GM13976 (cell line): Measurements from ENCODE around the gene MSI2.

Experiments
- DNase-seq: peaks from one replicate; pipeline ENCODE4 v3.0.0; 2012; ENCODE audit warnings: low spot score
- CTCF ChIP-seq: IDR thresholded peaks from 2 replicates; pipeline ENCODE4 v1.5.1; 2012; ENCODE audit warnings: borderline replicate concordance, mild to moderate bottlenecking; ENCODE audit not compliant: insufficient read depth; ENCODE audit errors: extremely low read depth, missing control alignments, control extremely low read depth
- in situ Hi-C: fragments of 300-500 bp; cut with MboI; formaldehyde crosslinking; loops from one replicate; pipeline ENCODE4 v1.12.0; 2022; ENCODE audit warnings: low sequenced_read_pairs, mixed read lengths, inconsistent platforms; ENCODE audit not compliant: unreplicated experiment

MSI2 gene

GRCh38 chr17:57649731-57650484, 393.6 kb downstream of the MSI2 start:
- DNase-seq, result no peak
- TF ChIP-seq CTCF, result no peak
- in situ Hi-C loops, result no loop called here

- in situ Hi-C loops, result no loop called here
- TF ChIP-seq CTCF, result no peak
- DNase-seq, result no peak
These were observed 394.2 kb downstream of the MSI2 start for GRCh38 chr17:57650548-57650947.

GRCh38 chr17:57651451-57651850, 395.1 kb downstream of the MSI2 start:
- no peak for TF ChIP-seq CTCF
- no peak for DNase-seq
- in situ Hi-C loops, result no loop called here

GRCh38 chr17:57651996-57652395, 395.7 kb downstream of the MSI2 start:
- TF ChIP-seq CTCF, result no peak
- in situ Hi-C loops, result no loop called here
- no peak for DNase-seq

GRCh38 chr17:57652811-57653210, 396.5 kb downstream of the MSI2 start:
- no peak for TF ChIP-seq CTCF
- in situ Hi-C loops, result no loop called here

GRCh38 chr17:57653279-57653678, 397.0 kb downstream of the MSI2 start:
- no peak for TF ChIP-seq CTCF
- in situ Hi-C loops, result no loop called here
- DNase-seq, result no peak

More at GRCh38 chr17:57652811-57653210, 396.5 kb downstream of the MSI2 start:
- DNase-seq, result no peak
